Measurements from ENCODE around the gene CEACAM18. TPM values are rescaled to one million over a fixed set of nuclear protein-coding genes. Genes with fewer than 3 reads are reported as not detected.

Gene CEACAM18
- total RNA-seq, 2 experiments from 2014 or later = not detected

- H3K4me1 Mint-ChIP-seq = peaks cover 7% of the 10 kb centered on the region
- peaks cover 2% of the 10 kb centered on the region for H3K27me3 Mint-ChIP-seq
- no peak overlapping the region for H3K4me3 Mint-ChIP-seq
- H3K9me3 Mint-ChIP-seq = peaks cover 18% of the 10 kb centered on the region
- no peak for DNase-seq
- ChIA-PET CTCF (no interaction called here), POLR2A (no interaction called here)
- H3K36me3 Mint-ChIP-seq (ENCODE audit: low read depth) = no peaks in the 10 kb centered on the region
- H3K27ac Mint-ChIP-seq = no peak overlapping the region
Measured at GRCh38 chr19:51507640-51508058, 29.3 kb downstream of the CEACAM18 start.

GRCh38 chr19:51508059-51508733 is 29.9 kb downstream of the CEACAM18 start:
- peaks cover 2% of the 10 kb centered on the region for H3K4me1 Mint-ChIP-seq
- H3K9me3 Mint-ChIP-seq = peaks cover 13% of the 10 kb centered on the region
- no peak overlapping the region for H3K4me3 Mint-ChIP-seq
- H3K27me3 Mint-ChIP-seq = peaks cover 2% of the 10 kb centered on the region
- CTCF ChIA-PET = no interaction called here
- no peak for DNase-seq
- no peak overlapping the region for H3K27ac Mint-ChIP-seq
- POLR2A ChIA-PET = no interaction called here
- H3K36me3 Mint-ChIP-seq (ENCODE audit: low read depth) = no peaks in the 10 kb centered on the region

DNA sequence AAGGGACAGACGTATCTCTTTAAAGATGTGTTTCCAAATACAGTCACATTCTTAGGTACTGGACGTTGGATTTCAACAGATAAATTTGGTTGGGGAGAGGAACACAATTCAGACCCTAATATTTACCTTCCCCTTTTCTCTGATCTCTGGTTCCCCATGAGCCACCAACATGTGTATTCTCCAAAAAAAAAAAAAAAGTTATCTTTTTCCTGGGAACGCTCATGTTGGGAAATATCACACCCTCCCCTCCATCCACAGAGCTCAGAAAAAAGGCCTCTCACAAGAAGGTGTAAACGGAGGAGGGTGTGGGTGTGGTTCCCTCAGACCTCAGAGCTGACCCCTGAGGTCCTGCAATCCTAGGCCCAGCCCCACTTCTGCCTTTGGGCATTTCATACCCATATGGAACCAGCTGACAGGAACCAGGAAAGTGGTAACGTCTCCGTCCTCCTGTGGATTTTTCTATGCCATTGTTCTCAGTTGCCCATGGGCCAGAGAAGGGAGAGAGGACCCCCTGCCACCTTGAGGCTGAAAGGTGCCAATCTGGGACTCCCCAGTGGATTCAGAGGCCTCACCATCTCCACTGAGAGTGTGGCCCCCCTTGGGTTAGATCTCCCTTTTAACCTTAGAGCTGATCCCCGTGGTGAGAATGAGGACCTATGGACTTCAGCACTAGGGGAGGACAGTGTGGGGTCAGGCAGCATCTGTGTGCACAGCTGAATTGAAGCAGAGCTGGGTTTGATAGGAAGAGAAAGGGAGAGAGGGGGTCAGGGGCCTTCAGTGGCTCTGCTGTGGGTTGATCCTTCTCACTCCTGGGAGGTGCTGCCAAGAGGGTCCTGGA is 31.7 kb downstream of the CEACAM18 start:
- Mint-ChIP-seq H3K27me3 (peaks cover 2% of the 10 kb centered on the region), H3K27ac (no peak overlapping the region), H3K36me3 (ENCODE audit: low read depth) (no peaks in the 10 kb centered on the region), H3K9me3 (no peaks in the 10 kb centered on the region), H3K4me1 (no peaks in the 10 kb centered on the region), H3K4me3 (no peak overlapping the region)
- no peak for DNase-seq
- ChIA-PET POLR2A (no interaction called here), CTCF (interaction anchor here (0.6 to 1.4 kb wide), 3 partner anchors 72 to 160 kb away, joined by 3 to 4 read pairs (median 4); no protein-coding TSS in a partner anchor)

DNA sequence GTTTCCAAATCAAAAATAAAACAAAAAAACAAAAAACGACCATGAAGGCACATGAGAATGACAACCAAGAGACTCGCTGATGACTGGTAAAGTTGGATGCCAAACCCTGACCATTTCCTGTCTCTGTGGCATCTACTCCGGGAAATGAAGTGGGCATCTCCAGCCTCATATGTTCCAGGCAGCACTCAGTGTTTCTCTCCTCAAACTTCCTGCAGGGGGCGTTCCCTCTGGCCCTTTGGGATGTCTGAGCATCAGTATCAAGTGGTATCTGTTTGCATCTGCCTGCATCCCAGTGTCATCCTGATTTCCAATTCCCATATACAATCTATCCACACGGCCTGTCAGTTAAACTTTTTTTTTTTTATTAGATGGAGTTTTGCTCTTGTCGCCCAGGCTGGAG is 33.0 kb downstream of the CEACAM18 start:
- Mint-ChIP-seq H3K27me3 (peaks cover 2% of the 10 kb centered on the region), H3K27ac (no peak overlapping the region), H3K9me3 (no peaks in the 10 kb centered on the region), H3K36me3 (ENCODE audit: low read depth) (no peaks in the 10 kb centered on the region), H3K4me1 (no peaks in the 10 kb centered on the region), H3K4me3 (no peak overlapping the region)
- DNase-seq = no peak
- ChIA-PET CTCF (interaction anchor here (1.2 kb wide), 1 partner anchor 9 kb away, joined by 3 read pairs; no protein-coding TSS in a partner anchor), POLR2A (no interaction called here)

GRCh38 chr19:51513968-51514367 is 35.6 kb downstream of the CEACAM18 start:
- no peak overlapping the region for H3K27ac Mint-ChIP-seq
- peaks cover 6% of the 10 kb centered on the region for H3K27me3 Mint-ChIP-seq
- DNase-seq = no peak
- H3K9me3 Mint-ChIP-seq = peaks cover 3% of the 10 kb centered on the region
- H3K4me1 Mint-ChIP-seq = no peaks in the 10 kb centered on the region
- no peaks in the 10 kb centered on the region for H3K36me3 Mint-ChIP-seq (ENCODE audit: low read depth)
- CTCF ChIA-PET = interaction anchor here (1.0 to 1.4 kb wide), 4 partner anchors 11 to 174 kb away, joined by 3 to 5 read pairs (median 4); no protein-coding TSS in a partner anchor
- POLR2A ChIA-PET = no interaction called here
- no peak overlapping the region for H3K4me3 Mint-ChIP-seq

DNA sequence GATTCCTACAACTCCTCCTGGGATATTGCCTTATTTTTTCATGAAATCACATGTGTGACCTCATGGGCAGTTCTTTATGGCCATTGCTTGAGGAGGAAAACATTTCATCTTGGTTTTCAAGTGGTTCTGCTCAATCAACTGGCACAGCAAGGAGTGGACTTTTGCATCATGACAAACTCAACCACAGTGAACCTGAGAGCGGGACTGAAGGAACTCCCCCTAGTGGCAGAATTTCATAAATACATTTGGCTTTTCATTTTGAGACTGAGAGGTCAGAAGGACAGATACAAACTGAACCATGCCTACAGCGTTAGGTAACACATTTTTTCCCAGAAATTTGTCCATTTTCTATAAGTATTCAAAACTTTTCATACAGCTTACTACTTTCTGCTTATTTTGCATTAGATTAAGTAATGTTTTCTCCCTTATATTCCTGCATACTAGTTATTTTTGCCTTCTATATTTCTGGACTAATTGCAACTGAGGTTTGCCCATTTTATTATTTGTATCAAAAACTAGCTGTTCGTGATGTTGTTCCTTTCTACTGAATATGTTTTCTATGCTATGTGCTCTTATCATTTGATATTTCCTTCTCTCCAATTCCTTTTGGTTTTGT is 36.6 kb downstream of the CEACAM18 start:
- Mint-ChIP-seq H3K27me3 (peaks cover 6% of the 10 kb centered on the region), H3K27ac (no peak overlapping the region), H3K36me3 (ENCODE audit: low read depth) (no peaks in the 10 kb centered on the region), H3K9me3 (peaks cover 3% of the 10 kb centered on the region), H3K4me3 (no peak overlapping the region), H3K4me1 (no peaks in the 10 kb centered on the region)
- peak; percentile 48 for DNase-seq
- ChIA-PET CTCF (interaction anchor here (0.7 to 2.1 kb wide), 5 partner anchors 10 to 175 kb away, joined by 3 to 9 read pairs (median 3); partner anchors contain the start of genes CEACAM18 and SIGLEC6), POLR2A (interaction anchor here (0.6 kb wide), 1 partner anchor 1086 kb away, joined by 7 read pairs; no protein-coding TSS in a partner anchor)

DNA sequence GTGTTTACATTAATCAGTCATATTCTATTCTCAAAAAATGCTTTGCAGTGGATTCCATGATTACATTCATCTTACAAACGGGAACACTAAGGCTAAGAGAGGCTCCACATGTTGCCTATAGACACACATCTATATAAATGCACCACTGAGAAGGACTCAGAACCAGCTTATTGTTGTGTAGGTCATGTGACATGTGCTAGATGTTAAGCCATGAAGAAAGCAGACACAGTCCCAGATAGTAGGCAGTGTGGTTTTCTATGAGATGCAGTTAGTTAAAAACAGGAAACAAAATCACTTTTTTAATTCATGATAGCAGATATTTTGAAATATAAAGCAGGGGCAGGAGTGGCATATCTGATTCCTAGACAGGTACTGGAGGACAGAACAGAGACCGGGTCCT is 42.4 kb downstream of the CEACAM18 start:
- ChIA-PET CTCF (no interaction called here), POLR2A (no interaction called here)
- Mint-ChIP-seq H3K27me3 (peaks cover 14% of the 10 kb centered on the region), H3K36me3 (ENCODE audit: low read depth) (no peaks in the 10 kb centered on the region), H3K9me3 (peaks cover 3% of the 10 kb centered on the region), H3K4me3 (no peak overlapping the region), H3K27ac (no peak overlapping the region), H3K4me1 (no peaks in the 10 kb centered on the region)
- no peak for DNase-seq

GRCh38 chr19:51521357-51521756 is 43.0 kb downstream of the CEACAM18 start:
- Mint-ChIP-seq H3K27ac (no peak overlapping the region), H3K4me3 (no peak overlapping the region), H3K27me3 (peaks cover 17% of the 10 kb centered on the region), H3K36me3 (ENCODE audit: low read depth) (no peaks in the 10 kb centered on the region), H3K4me1 (no peaks in the 10 kb centered on the region), H3K9me3 (peaks cover 3% of the 10 kb centered on the region)
- DNase-seq = no peak
- CTCF ChIA-PET = no interaction called here
- POLR2A ChIA-PET = no interaction called here

- Mint-ChIP-seq H3K4me3 (no peak overlapping the region), H3K36me3 (ENCODE audit: low read depth) (no peaks in the 10 kb centered on the region), H3K27me3 (peaks cover 18% of the 10 kb centered on the region), H3K4me1 (no peaks in the 10 kb centered on the region), H3K9me3 (peaks cover 3% of the 10 kb centered on the region), H3K27ac (no peak overlapping the region)
- DNase-seq = no peak
- CTCF ChIA-PET = interaction anchor here (0.6 kb wide), 1 partner anchor 135 kb away, joined by 3 read pairs; no protein-coding TSS in a partner anchor
- POLR2A ChIA-PET = no interaction called here
Measured at GRCh38 chr19:51521781-51522180, 43.4 kb downstream of the CEACAM18 start.

GRCh38 chr19:51524666-51525264 is 46.4 kb downstream of the CEACAM18 start:
- Mint-ChIP-seq H3K4me3 (no peak overlapping the region), H3K27me3 (peaks cover 23% of the 10 kb centered on the region), H3K36me3 (ENCODE audit: low read depth) (no peaks in the 10 kb centered on the region), H3K27ac (no peak overlapping the region), H3K4me1 (no peaks in the 10 kb centered on the region), H3K9me3 (no peaks in the 10 kb centered on the region)
- CTCF ChIA-PET = interaction anchor here (0.6 to 1.4 kb wide), 2 partner anchors 9 to 135 kb away, joined by 3 read pairs; no protein-coding TSS in a partner anchor
- POLR2A ChIA-PET = no interaction called here
- DNase-seq = no peak

- Mint-ChIP-seq H3K4me3 (no peak overlapping the region), H3K27me3 (peaks cover 21% of the 10 kb centered on the region), H3K9me3 (no peaks in the 10 kb centered on the region), H3K27ac (no peak overlapping the region), H3K36me3 (ENCODE audit: low read depth) (no peaks in the 10 kb centered on the region), H3K4me1 (no peaks in the 10 kb centered on the region)
- no peak for DNase-seq
- ChIA-PET CTCF (interaction anchor here (0.6 to 1.4 kb wide), 2 partner anchors 10 to 136 kb away, joined by 3 read pairs; no protein-coding TSS in a partner anchor), POLR2A (no interaction called here)
Measured at GRCh38 chr19:51525651-51526050, 47.3 kb downstream of the CEACAM18 start.

GRCh38 chr19:51529301-51529700 is 51.0 kb downstream of the CEACAM18 start:
- ChIA-PET POLR2A (no interaction called here), CTCF (no interaction called here)
- H3K27me3 Mint-ChIP-seq = peaks cover 36% of the 10 kb centered on the region
- H3K9me3 Mint-ChIP-seq = no peaks in the 10 kb centered on the region
- H3K36me3 Mint-ChIP-seq (ENCODE audit: low read depth) = peaks cover under 1% of the 10 kb centered on the region
- H3K27ac Mint-ChIP-seq = no peak overlapping the region
- H3K4me1 Mint-ChIP-seq = peaks cover 7% of the 10 kb centered on the region
- H3K4me3 Mint-ChIP-seq = no peak overlapping the region
- DNase-seq = no peak

Measured in activated CD4-positive, alpha-beta T cell treated with anti-CD3 and anti-CD28 coated beads, Interleukin-2, amount 10 ng/mL, durations not matched to agents 7 days and 5 days (primary cell).